HepG2 (cell line): ENCODE measurements around the gene NEAT1. TPM values are rescaled to one million over a fixed set of nuclear protein-coding genes. Genes with fewer than 3 reads are reported as not detected.

Experiments used
- CBX2 ChIP-seq, 2 experiments: fragments of 200-600 bp in 1 of 2; sonication (generic); formaldehyde crosslinking in 1 of 2; IDR thresholded peaks; 2 replicates each; pipeline versions ENCODE4 v1.7.0 to v1.8.1; 2018 to 2022; ENCODE audit warnings: low read depth in 2 of 2, low read length in 1 of 2, mild to moderate bottlenecking in 1 of 2, missing genetic modification reagents in 1 of 2
- CREM ChIP-seq, 2 experiments: sonication (generic) in 1 of 2; formaldehyde crosslinking in 1 of 2; IDR thresholded peaks; 2 replicates each; pipeline versions ENCODE4 v1.4.0 to v1.6.1; 2016 to 2020; ENCODE audit warnings: antibody characterized with exemption in 1 of 2, mild to moderate bottlenecking in 1 of 2, missing genetic modification reagents in 1 of 2
- HCFC1 ChIP-seq: fragments of 150-350 bp; IDR thresholded peaks from 2 replicates; pipeline ENCODE4 v1.6.1; 2014; ENCODE audit warnings: low read depth, low read length
- HHEX ChIP-seq: IDR thresholded peaks from 2 replicates; pipeline ENCODE4 v1.6.1; 2016; ENCODE audit warnings: control low read depth
- KIAA2018 ChIP-seq: sonication (generic); formaldehyde crosslinking; IDR thresholded peaks from 2 replicates; pipeline ENCODE4 v1.5.0; 2020; ENCODE audit warnings: mild to moderate bottlenecking, missing genetic modification reagents, borderline replicate concordance
- NFE2 ChIP-seq: sonication (generic); formaldehyde crosslinking; IDR thresholded peaks from 2 replicates; pipeline ENCODE4 v1.4.0; 2020; ENCODE audit warnings: missing genetic modification reagents
- NRL ChIP-seq: sonication (generic); formaldehyde crosslinking; IDR thresholded peaks from 2 replicates; pipeline ENCODE4 v1.5.0; 2020; ENCODE audit warnings: missing genetic modification reagents, mild to moderate bottlenecking, moderate library complexity, borderline replicate concordance
- RXRB ChIP-seq: IDR thresholded peaks from 2 replicates; pipeline ENCODE4 v1.6.1; 2016; ENCODE audit warnings: borderline replicate concordance, missing genetic modification reagents, missing compliant biosample characterization
- SSRP1 ChIP-seq: IDR thresholded peaks from 2 replicates; pipeline ENCODE4 v1.6.1; 2016; ENCODE audit warnings: control low read depth
- TBX3 ChIP-seq: fragments of 450-650 bp; IDR thresholded peaks from 2 replicates; pipeline ENCODE4 v1.6.1; 2017; ENCODE audit warnings: antibody characterized with exemption, mild to moderate bottlenecking, inconsistent platforms, borderline replicate concordance
- U2AF1 ChIP-seq: fragments of 200-400 bp; formaldehyde crosslinking; optimal IDR thresholded peaks from 2 replicates; pipeline ENCODE3; 2017; ENCODE audit warnings: mild to moderate bottlenecking, low read depth, low read length
- ZFP82 ChIP-seq: sonication (generic); formaldehyde crosslinking; IDR thresholded peaks from 2 replicates; pipeline ENCODE4 v1.5.1; 2020; ENCODE audit warnings: mild to moderate bottlenecking, missing genetic modification reagents, borderline replicate concordance
- ZMAT5 ChIP-seq: sonication (generic); formaldehyde crosslinking; IDR thresholded peaks from 2 replicates; pipeline ENCODE4 v1.5.0; 2020; ENCODE audit warnings: mild to moderate bottlenecking, low read depth, missing genetic modification reagents, borderline replicate concordance
- ZNF101 ChIP-seq: sonication (generic); formaldehyde crosslinking; IDR thresholded peaks from 2 replicates; pipeline ENCODE4 v1.4.0; 2020; ENCODE audit warnings: mild to moderate bottlenecking, low read depth, missing genetic modification reagents, borderline replicate concordance
- ZNF121 ChIP-seq: sonication (generic); formaldehyde crosslinking; IDR thresholded peaks from 2 replicates; pipeline ENCODE4 v1.5.0; 2020; ENCODE audit warnings: mild to moderate bottlenecking, missing genetic modification reagents
- ZNF160 ChIP-seq: sonication (generic); formaldehyde crosslinking; IDR thresholded peaks from 2 replicates; pipeline ENCODE4 v1.8.0; 2022; ENCODE audit warnings: mild to moderate bottlenecking, inconsistent platforms, missing genetic modification reagents
- ZNF382 ChIP-seq: sonication (generic); formaldehyde crosslinking; IDR thresholded peaks from 2 replicates; pipeline ENCODE4 v1.5.0; 2020; ENCODE audit warnings: missing genetic modification reagents, mild to moderate bottlenecking, borderline replicate concordance
- ZNF501 ChIP-seq: sonication (generic); formaldehyde crosslinking; IDR thresholded peaks from 2 replicates; pipeline ENCODE4 v1.5.1; 2020; ENCODE audit warnings: mild to moderate bottlenecking, moderate library complexity, missing genetic modification reagents
- ZNF674 ChIP-seq: sonication (generic); formaldehyde crosslinking; IDR thresholded peaks from 2 replicates; pipeline ENCODE4 v1.5.0; 2020; ENCODE audit warnings: low read depth, mild to moderate bottlenecking, missing genetic modification reagents
- ZNF879 ChIP-seq: sonication (generic); formaldehyde crosslinking; IDR thresholded peaks from 2 replicates; pipeline ENCODE4 v1.8.1; 2023; ENCODE audit warnings: missing genetic modification reagents
- polyA plus RNA-seq, 8 experiments: library from polyadenylated mRNA; depleted of rRNA in 3 of 8; stranded (reverse) in 7 of 8; unstranded in 1 of 8; fragments of >200 nt; fragmentation: Illumina TruSeq in 4 of 8; extraction: Trizol in 4 of 8; gene quantifications; 2 replicates each; pipeline versions ENCODE4 v1.2.1 to v1.2.3, GENCODE V29; 2011 to 2016; ENCODE audit warnings: low read depth in 4 of 8, missing spikeins in 1 of 8, mixed read lengths in 1 of 8; ENCODE audit not compliant: insufficient read depth in 1 of 8
- total RNA-seq, 5 experiments: library from RNA; depleted of rRNA; stranded (reverse); fragments of >200 nt; fragmentation: Illumina TruSeq; extraction: Trizol; gene quantifications; 2 replicates each; pipeline ENCODE4 v1.2.3, GENCODE V29; 2016; ENCODE audit warnings: low read depth in 1 of 5
- TF ChIP-seq, protein P1 (sequence below): sonication (generic); formaldehyde crosslinking; IDR thresholded peaks from 2 replicates; pipeline ENCODE4 v1.8.1; 2023; ENCODE audit warnings: mild to moderate bottlenecking, missing genetic modification reagents, borderline replicate concordance

NEAT1 gene
- total and polyA plus RNA-seq, 2 of the 13 experiments (the other 11 are each of a cell fraction or from before 2014, with no cell fraction given), result 20.5 to 41.2 TPM

- no peak for TF ChIP-seq KIAA2018 (CRISPR knock-in tag)
- TF ChIP-seq CREM (IDR thresholded peaks at IDR 0.05), result peak; percentile 82
- TF ChIP-seq CREM (CRISPR knock-in tag; IDR thresholded peaks at IDR 0.05), result no peak
- no peak for TF ChIP-seq ZNF674 (CRISPR knock-in tag)
- 0 out of 2 replicates have a peak, but pooled peaks have one; percentile 43 for TF ChIP-seq ZNF160 (CRISPR knock-in tag)
- no peak for TF ChIP-seq ZMAT5 (CRISPR knock-in tag)
- TF ChIP-seq, protein P1, sequence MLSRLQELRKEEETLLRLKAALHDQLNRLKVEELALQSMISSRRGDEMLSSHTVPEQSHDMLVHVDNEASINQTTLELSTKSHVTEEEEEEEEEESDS (CRISPR knock-in tag), result no peak
- no peak for TF ChIP-seq ZNF382 (CRISPR knock-in tag)
- no peak for TF ChIP-seq TBX3
- TF ChIP-seq U2AF1, result no peak
- TF ChIP-seq HHEX (CRISPR knock-in tag), result no peak
- peak; percentile 89; the same call in 1 of the 2 replicates for TF ChIP-seq RXRB (CRISPR knock-in tag)
- TF ChIP-seq NFE2 (CRISPR knock-in tag), result no peak
- no peak for TF ChIP-seq HCFC1
- TF ChIP-seq ZNF121, result no peak
- no peak; the same call in 1 of the 2 replicates for TF ChIP-seq ZNF879 (CRISPR knock-in tag)
- no peak for TF ChIP-seq ZNF101 (CRISPR knock-in tag)
- TF ChIP-seq CBX2 (IDR thresholded peaks at IDR 0.05; ENCODE audit: low read depth, low read length), result no peak
- TF ChIP-seq CBX2 (CRISPR knock-in tag; IDR thresholded peaks at IDR 0.05; ENCODE audit: low read depth), result no peak
- peak; percentile 9; the same call in 1 of the 2 replicates for TF ChIP-seq ZNF501 (CRISPR knock-in tag)
- TF ChIP-seq SSRP1 (CRISPR knock-in tag), result peak; percentile 29; the same call in 1 of the 2 replicates
- no peak for TF ChIP-seq ZFP82 (CRISPR knock-in tag)
- TF ChIP-seq NRL, result 0 out of 2 replicates have a peak, but pooled peaks have one; percentile 26
Observed at GRCh38 chr11:65420979-65421793, 1.4 kb upstream of the NEAT1 start (continued).
